Activated CD4-positive, alpha-beta memory T cell treated with anti-CD3 and anti-CD28 coated beads, Interleukin-2, amount 10 ng/mL, durations not matched to agents 7 days and 5 days (primary cell): ENCODE data around the gene NPC1. TPM values are rescaled to one million over a fixed set of nuclear protein-coding genes. Genes with fewer than 3 reads are reported as not detected.
"Not testable (repeated sequence)": the region's sequence is repeated elsewhere in the genome, so short reads cannot be mapped to it uniquely, and the experiment has no call there.

Experiments used
- CTCF ChIA-PET: fragments of 350-600 bp; sonication (Branson Sonifier 250); formaldehyde crosslinking; loops from one replicate; lab custom pipeline; 2021; ENCODE audit warnings: antibody characterized with exemption, inconsistent platforms; lab: Charles Lee
- POLR2A ChIA-PET: fragments of 350-600 bp; sonication (Branson Sonifier 250); formaldehyde crosslinking; loops from one replicate; lab custom pipeline; 2021; ENCODE audit warnings: antibody characterized with exemption; lab: Charles Lee
- DNase-seq: peaks from one replicate; pipeline ENCODE4 v3.0.0-alpha.2; 2020
- H3K27ac Mint-ChIP-seq: one replicate; pipeline ENCODE4 v1.8.0; 2021; ENCODE audit warnings: mild to moderate bottlenecking, mixed read lengths
- H3K27me3 Mint-ChIP-seq: one replicate; pipeline ENCODE4 v1.8.0; 2021; ENCODE audit warnings: mixed read lengths
- H3K36me3 Mint-ChIP-seq: one replicate; pipeline ENCODE4 v1.8.0; 2021; ENCODE audit warnings: low read depth, mixed read lengths
- H3K4me1 Mint-ChIP-seq: one replicate; pipeline ENCODE4 v1.8.0; 2021; ENCODE audit warnings: mixed read lengths
- H3K4me3 Mint-ChIP-seq: one replicate; pipeline ENCODE4 v1.8.0; 2021; ENCODE audit warnings: mild to moderate bottlenecking, mixed read lengths
- H3K9me3 Mint-ChIP-seq: one replicate; pipeline ENCODE4 v1.8.0; 2021; ENCODE audit warnings: mixed read lengths
- total RNA-seq, 2 experiments: library from RNA; stranded (reverse); gene quantifications; one replicate each; pipeline ENCODE4 v1.2.3, GENCODE V29; 2021

The NPC1 gene
- total RNA-seq, 2 experiments from 2014 or later, result 39.8 to 44.8 TPM

DNA sequence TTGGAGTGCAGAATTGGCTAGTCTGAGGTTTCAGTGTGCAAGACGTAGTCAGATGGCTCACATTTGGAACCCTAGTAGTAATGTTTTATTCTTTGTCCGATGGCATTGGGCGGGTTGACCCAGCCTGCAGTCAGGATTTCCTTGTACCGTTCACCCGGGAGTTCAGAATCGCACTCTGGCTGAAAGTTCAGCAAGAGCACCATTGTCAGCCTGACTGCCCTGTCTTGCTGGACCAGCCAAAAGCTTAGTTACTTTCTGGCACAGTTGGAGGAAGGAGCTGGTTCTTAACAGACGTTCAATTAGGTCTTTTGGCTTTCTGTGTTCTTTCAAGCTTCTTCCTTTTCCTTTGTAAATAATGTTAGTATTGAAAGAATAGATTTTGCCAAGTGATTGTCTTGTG is 64.4 kb downstream of the NPC1 start:
- ChIA-PET POLR2A (interaction anchor here (1.0 kb wide), 1 partner anchor 11 kb away, joined by 3 read pairs; no protein-coding TSS in a partner anchor), CTCF (interaction anchor here (1.0 to 1.6 kb wide), 2 partner anchors 23 to 43 kb away, joined by 3 to 4 read pairs; no protein-coding TSS in a partner anchor)
- Mint-ChIP-seq H3K27ac (peak overlapping the region; percentile 9), H3K36me3 (peaks cover 74% of the 10 kb centered on the region), H3K27me3 (no peaks in the 10 kb centered on the region), H3K4me1 (peaks cover 6% of the 10 kb centered on the region), H3K4me3 (no peak overlapping the region), H3K9me3 (no peaks in the 10 kb centered on the region)
- no peak for DNase-seq

DNA sequence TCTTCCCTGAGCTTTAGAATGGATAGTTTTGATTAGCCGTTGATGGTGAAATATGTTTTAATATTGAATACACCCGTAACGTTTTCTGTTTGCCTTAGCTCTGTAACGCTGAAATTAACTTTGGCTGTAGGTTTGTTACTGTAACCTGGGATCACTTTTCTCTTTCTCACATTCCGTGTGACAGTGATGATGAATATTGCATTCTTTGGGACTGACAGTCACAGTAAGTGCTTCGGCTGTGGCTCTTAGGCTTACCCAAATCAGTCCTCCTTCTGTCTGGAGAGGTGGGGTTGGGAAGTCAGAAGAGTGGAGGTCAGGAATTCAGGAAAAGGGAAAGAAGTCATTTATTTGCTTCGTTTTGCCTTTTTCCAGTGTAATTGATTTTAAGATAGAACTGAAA is 65.0 kb downstream of the NPC1 start:
- Mint-ChIP-seq H3K36me3 (peaks cover 72% of the 10 kb centered on the region), H3K27ac (no peak overlapping the region)
- no peak for DNase-seq

DNA sequence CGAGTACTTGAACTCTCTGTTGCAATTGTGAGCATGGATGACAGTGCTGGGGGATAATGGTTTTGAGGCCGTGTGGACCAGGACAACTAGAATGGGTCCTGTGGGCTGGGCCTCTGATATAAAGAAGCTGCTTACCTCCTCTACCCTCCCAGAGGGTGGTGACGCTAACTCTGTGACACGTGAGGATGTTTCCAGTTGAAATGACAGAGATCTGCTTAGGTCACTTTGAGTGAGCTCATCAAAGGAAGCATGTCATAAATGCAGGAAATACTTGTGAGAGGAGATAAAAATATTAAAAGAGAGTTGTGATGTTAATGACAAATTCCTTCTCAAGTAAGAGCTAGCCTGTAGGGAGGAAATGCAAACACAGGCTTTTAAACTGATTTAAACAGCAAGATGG is 66.6 kb downstream of the NPC1 start:
- Mint-ChIP-seq H3K27ac (peak overlapping the region; percentile 4), H3K36me3 (peaks cover 75% of the 10 kb centered on the region), H3K4me1 (peaks cover 11% of the 10 kb centered on the region), H3K4me3 (no peak overlapping the region), H3K9me3 (no peaks in the 10 kb centered on the region), H3K27me3 (no peaks in the 10 kb centered on the region)
- ChIA-PET POLR2A (no interaction called here), CTCF (no interaction called here)
- DNase-seq, result no peak

More for the DNA sequence above, 65.0 kb downstream of the NPC1 start:
- H3K4me1 Mint-ChIP-seq, result peaks cover 6% of the 10 kb centered on the region
- ChIA-PET POLR2A (interaction anchor here (0.8 kb wide), 2 partner anchors 19 kb away, joined by 3 read pairs; no protein-coding TSS in a partner anchor), CTCF (interaction anchor here (1.1 kb wide), 1 partner anchor 64 kb away, joined by 3 read pairs; no protein-coding TSS in a partner anchor)
- H3K27me3 Mint-ChIP-seq, result no peaks in the 10 kb centered on the region
- no peak overlapping the region for H3K4me3 Mint-ChIP-seq
- no peaks in the 10 kb centered on the region for H3K9me3 Mint-ChIP-seq

DNA sequence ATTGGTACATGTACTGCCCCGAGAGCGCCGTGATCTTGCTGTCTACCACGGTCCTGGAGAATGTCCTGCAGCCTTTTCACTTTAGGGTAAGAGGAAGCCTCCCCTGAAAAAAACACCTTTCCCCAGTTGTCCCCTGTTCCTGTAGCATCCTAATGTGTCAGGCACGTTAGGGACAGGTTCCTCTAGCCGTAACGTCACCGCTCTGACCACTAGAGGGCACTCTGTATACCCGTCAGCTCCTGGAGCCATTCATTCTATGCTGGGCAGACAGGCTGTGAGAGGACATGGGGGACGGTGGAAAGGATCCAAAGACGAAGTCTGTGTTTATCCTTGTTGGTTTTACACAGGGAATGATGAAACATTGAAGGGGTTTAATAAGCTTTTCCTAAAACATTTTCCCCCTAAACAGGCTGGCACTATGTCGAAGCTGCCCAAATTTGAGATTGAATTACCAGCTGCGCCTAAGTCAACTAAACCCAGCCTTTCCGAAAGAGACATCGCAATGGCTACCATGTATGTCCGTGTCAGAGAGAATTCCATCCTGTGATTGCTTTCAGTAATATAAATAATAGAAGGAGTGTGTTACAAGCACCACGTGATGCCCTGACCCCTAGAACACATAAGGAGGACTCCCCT is 70.3 kb downstream of the NPC1 start:
- DNase-seq, result peak; percentile 79
- Mint-ChIP-seq H3K27me3 (no peaks in the 10 kb centered on the region), H3K4me1 (peaks cover 26% of the 10 kb centered on the region), H3K27ac (peak overlapping the region; percentile 40), H3K9me3 (no peaks in the 10 kb centered on the region), H3K36me3 (peaks cover 66% of the 10 kb centered on the region), H3K4me3 (no peak overlapping the region)
- POLR2A ChIA-PET, result interaction anchor here (1.4 to 1.7 kb wide), 2 partner anchors 70 to 71 kb away, joined by 3 to 6 read pairs; no protein-coding TSS in a partner anchor
- CTCF ChIA-PET, result interaction anchor here (0.6 to 5.3 kb wide), 32 partner anchors 8 to 634 kb away, joined by 3 to 64 read pairs (median 4); partner anchors contain the start of gene NPC1

DNA sequence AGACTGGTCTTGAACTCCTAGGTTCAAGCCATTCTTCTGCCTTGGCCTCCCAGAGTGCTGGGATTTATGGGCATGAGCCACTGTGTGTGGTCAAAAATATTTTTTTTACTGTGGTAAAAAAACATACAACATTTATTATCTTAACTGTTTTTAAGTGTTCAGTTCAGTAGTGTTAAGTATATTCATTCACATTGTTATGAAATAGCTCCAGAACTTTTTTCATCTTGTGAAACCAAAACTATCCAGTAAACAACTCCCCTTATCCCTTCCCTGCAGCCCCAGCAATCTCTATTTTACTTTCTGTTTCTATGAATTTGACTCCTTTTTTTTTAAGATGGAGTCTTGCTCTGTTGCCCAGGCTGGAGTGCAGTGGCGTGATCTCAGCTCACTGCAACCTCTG is 73.7 kb downstream of the NPC1 start:
- no peaks in the 10 kb centered on the region for H3K9me3 Mint-ChIP-seq
- no peaks in the 10 kb centered on the region for H3K27me3 Mint-ChIP-seq
- H3K4me3 Mint-ChIP-seq, result no peak overlapping the region
- ChIA-PET POLR2A (interaction anchor here (0.8 to 1.0 kb wide), 3 partner anchors 8 to 75 kb away, joined by 3 to 4 read pairs (median 3); partner anchors contain the start of gene RMC1), CTCF (interaction anchor here (0.6 to 3.0 kb wide), 5 partner anchors 14 to 659 kb away, joined by 3 to 7 read pairs (median 4); no protein-coding TSS in a partner anchor)
- peak overlapping the region; percentile 72 for H3K27ac Mint-ChIP-seq
- peaks cover 61% of the 10 kb centered on the region for H3K36me3 Mint-ChIP-seq
- peaks cover 35% of the 10 kb centered on the region for H3K4me1 Mint-ChIP-seq
- DNase-seq, result no peak

DNA sequence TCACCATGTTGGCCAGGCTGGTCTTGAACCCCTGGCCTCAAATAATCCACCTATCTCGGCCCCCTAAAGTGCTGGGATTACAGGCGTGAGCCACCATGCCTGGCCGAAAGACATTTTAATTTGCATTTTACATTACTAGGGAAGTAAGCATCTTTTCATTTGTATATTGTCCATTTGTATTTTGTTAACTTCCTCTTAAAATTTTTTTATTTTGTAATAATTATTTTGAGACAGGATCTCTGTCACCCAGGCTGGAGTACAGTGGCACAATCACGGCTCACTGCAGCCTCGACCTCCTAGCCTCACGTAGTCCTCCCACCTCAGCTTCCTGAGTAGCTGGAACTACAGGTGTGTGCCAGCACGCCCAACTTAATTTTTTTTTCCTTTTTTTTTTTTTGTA is 74.1 kb downstream of the NPC1 start:
- not testable (repeated sequence) for H3K4me3 Mint-ChIP-seq, H3K27me3 Mint-ChIP-seq, H3K9me3 Mint-ChIP-seq, DNase-seq
- POLR2A ChIA-PET, result interaction anchor here (0.8 to 1.0 kb wide), 3 partner anchors 8 to 75 kb away, joined by 3 to 4 read pairs (median 3); partner anchors contain the start of gene RMC1
- peaks cover 38% of the 10 kb centered on the region for H3K4me1 Mint-ChIP-seq
- CTCF ChIA-PET, result interaction anchor here (0.7 to 3.0 kb wide), 4 partner anchors 14 to 659 kb away, joined by 3 to 7 read pairs (median 4); no protein-coding TSS in a partner anchor
- peak overlapping the region; percentile 72 for H3K27ac Mint-ChIP-seq
- H3K36me3 Mint-ChIP-seq, result peaks cover 62% of the 10 kb centered on the region

DNA sequence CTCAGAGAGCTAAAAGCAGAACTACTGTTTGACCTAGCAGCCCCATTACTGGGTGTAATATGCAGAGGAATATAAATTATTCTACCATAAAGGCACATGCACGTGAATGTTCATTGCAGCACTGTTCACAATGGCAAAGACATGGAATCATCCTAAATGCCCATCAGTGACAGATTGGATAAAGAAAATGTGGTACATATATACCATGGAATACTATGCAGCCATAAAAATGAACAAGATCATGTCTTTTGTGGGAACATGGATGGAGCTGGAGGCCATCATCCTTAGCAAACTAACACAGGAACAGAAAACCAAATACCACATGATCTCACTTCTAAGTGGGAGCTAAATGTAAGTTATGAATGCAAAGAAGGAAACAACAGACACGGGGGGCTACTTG is 75.4 kb downstream of the NPC1 start:
- H3K27me3 Mint-ChIP-seq, H3K4me3 Mint-ChIP-seq, DNase-seq, H3K9me3 Mint-ChIP-seq: not testable (repeated sequence)
- H3K27ac Mint-ChIP-seq, result peak overlapping the region; percentile 35
- H3K36me3 Mint-ChIP-seq, result peaks cover 62% of the 10 kb centered on the region
- peaks cover 42% of the 10 kb centered on the region for H3K4me1 Mint-ChIP-seq
- POLR2A ChIA-PET, result interaction anchor here (0.9 to 1.2 kb wide), 2 partner anchors 11 to 75 kb away, joined by 3 read pairs; no protein-coding TSS in a partner anchor
- CTCF ChIA-PET, result interaction anchor here (3.0 kb wide), 1 partner anchor 13 kb away, joined by 7 read pairs; no protein-coding TSS in a partner anchor

DNA sequence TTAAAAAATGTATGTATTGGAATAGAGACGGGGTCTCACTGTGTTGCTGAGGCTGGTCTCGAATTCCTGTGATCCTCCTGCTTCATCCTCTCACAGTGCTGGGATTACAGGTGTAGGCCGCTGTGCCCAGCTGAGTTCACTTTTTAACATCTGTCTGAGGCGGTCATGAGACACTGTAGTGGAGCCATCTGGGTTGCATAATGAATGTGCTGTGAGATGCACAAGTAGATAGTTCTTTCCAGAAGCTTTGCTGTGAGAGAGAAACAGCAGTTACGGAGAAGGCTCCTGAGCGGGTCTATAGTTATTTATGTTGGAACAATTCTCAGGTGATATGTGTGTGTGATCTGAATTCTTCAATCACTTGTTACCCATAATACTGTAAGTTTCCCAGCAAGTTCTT is 79.9 kb downstream of the NPC1 start:
- peaks cover 50% of the 10 kb centered on the region for H3K36me3 Mint-ChIP-seq
- no peak overlapping the region for H3K4me3 Mint-ChIP-seq
- peaks cover 43% of the 10 kb centered on the region for H3K4me1 Mint-ChIP-seq

DNA sequence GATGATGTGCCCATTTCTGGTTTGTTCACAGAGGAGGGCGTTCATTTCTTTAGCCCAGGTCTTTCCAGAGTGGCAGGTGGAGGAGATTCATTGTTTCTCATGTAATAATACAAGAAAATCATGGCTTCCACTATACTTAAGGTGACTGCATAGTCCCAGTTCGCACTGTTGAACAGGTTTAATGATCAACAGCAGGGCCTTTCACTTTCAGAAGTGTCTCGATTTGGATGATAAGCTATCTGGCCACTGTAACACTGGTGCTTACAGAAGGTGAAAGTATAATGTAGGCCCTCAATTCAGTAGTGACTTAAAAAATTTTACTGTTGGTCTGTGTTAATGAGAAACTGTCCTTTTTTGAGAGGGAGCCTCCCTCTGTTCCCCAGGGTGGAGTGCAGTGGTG is 81.6 kb downstream of the NPC1 start:
- Mint-ChIP-seq H3K27me3 (no peaks in the 10 kb centered on the region), H3K36me3 (peaks cover 39% of the 10 kb centered on the region), H3K27ac (peak overlapping the region; percentile 79), H3K4me1 (peaks cover 38% of the 10 kb centered on the region), H3K4me3 (peak overlapping the region; percentile 86), H3K9me3 (no peaks in the 10 kb centered on the region)
- peak; percentile 26 for DNase-seq
- POLR2A ChIA-PET, result interaction anchor here (1.1 to 4.9 kb wide), 6 partner anchors 8 to 81 kb away, joined by 3 to 24 read pairs (median 6); partner anchors contain the start of gene RIOK3
- CTCF ChIA-PET, result interaction anchor here (1.0 to 2.3 kb wide), 11 partner anchors 11 to 83 kb away, joined by 3 to 14 read pairs (median 3); a partner anchor contains a TSS

More for the DNA sequence above, 79.9 kb downstream of the NPC1 start:
- no peak for DNase-seq
- no peak overlapping the region for H3K27ac Mint-ChIP-seq
- no peaks in the 10 kb centered on the region for H3K27me3 Mint-ChIP-seq
- CTCF ChIA-PET, result interaction anchor here (2.3 kb wide), 1 partner anchor 9 kb away, joined by 14 read pairs; no protein-coding TSS in a partner anchor
- POLR2A ChIA-PET, result no interaction called here
- H3K9me3 Mint-ChIP-seq, result no peaks in the 10 kb centered on the region

DNA sequence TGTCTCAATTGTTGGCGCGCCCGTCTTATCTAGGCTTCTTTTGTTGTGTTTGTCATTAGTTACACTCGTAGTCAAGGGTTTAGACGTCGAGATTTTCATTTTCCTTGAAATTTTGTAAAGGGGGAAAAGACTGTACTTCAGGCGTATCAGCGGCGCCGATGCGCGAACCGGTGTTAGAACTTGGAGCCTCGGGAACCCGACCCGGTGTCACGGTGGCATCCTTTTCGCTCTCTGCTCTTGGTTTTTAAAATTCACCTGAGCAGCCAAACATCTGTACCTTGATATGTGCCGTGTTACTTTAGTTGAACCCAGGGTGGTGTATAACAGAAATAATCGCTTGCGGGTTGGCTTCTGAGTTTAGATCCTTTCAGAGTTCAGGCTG is 82.4 kb downstream of the NPC1 start:
- DNase-seq, result no peak
- Mint-ChIP-seq H3K27me3 (no peaks in the 10 kb centered on the region), H3K4me1 (peaks cover 43% of the 10 kb centered on the region), H3K4me3 (peak overlapping the region; percentile 86), H3K9me3 (no peaks in the 10 kb centered on the region), H3K36me3 (peaks cover 39% of the 10 kb centered on the region), H3K27ac (peak overlapping the region; percentile 79)
- POLR2A ChIA-PET, result interaction anchor here (1.1 to 4.9 kb wide), 9 partner anchors 8 to 483 kb away, joined by 3 to 24 read pairs (median 4); partner anchors contain the start of gene RIOK3
- CTCF ChIA-PET, result interaction anchor here (1.7 to 2.1 kb wide), 3 partner anchors 16 to 84 kb away, joined by 3 to 9 read pairs (median 4); a partner anchor contains a TSS

DNA sequence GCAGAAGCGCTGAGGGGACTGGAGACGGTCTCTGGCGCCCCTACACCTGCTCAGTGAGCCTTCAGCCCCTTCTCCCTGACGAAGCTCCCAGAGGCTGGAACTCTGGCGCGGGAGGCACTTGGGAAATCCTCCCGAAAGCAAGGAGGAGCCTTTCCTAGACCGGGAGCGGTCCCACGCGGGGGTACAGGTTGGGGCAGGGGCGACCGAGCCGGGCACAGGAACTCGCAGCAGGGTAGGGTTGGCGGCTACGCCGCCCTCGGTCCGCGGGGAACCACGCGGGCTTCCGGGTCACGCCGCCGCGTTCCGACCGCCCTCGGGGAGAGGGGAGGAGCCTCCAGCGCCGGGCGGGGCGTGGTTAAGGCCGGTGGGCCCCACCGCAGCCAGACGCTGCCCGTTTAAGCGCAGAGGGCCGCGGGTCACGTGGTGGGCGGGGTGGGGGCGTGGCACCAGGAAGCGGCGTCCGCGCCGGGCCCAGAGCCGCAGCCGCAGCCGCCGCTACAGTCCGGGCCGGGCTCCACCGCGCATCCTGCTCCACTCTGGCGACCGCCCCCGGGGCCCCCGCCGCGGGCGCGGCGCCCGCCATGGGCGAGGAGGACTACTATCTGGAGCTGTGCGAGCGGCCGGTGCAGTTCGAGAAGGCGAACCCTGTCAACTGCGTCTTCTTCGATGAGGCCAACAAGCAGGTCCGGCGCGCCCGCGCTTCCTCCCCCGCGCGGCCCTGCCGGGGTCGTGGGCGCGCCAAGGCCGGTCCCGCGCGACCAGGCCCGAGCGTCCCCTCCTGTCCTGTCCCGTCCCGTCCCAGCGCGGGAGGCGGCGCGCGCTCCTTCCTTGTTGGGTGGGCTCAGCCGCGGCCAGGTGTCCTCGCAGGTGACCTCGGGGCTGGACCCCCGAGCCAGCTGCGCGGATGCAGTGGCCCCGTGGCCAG is 83.0 kb downstream of the NPC1 start, which contains the start of gene RMC1:
Gene RMC1 (plus strand): TSS at position 474 of the 925 bp plus-strand sequence. CDS start 108 bp downstream, at position 582.
- Mint-ChIP-seq H3K27me3 (no peaks in the 10 kb centered on the region), H3K9me3 (no peaks in the 10 kb centered on the region), H3K4me3 (peak within 1 kb of the TSS; percentile 86), H3K4me1 (peaks cover 46% of the 10 kb centered on the region), H3K36me3 (peaks cover 33% of the 10 kb centered on the region), H3K27ac (peak within 1 kb of the TSS; percentile 79)
- ChIA-PET CTCF (interaction anchor here (1.7 to 2.1 kb wide), 3 partner anchors 16 to 84 kb away, joined by 3 to 9 read pairs (median 4); a partner anchor contains a TSS), POLR2A (interaction anchor here (0.6 to 4.9 kb wide), 12 partner anchors 9 to 511 kb away, joined by 3 to 24 read pairs (median 4); partner anchors contain the start of genes RIOK3 and TTC39C)
- peak; percentile 97 for DNase-seq
